NK-92 (cell line): ENCODE data around the gene EIF4E1B.

Source experiments
- DNase-seq: peaks from one replicate; lab custom pipeline; 2025; ENCODE audit not compliant: unreplicated experiment; lab: John Stamatoyannopoulos, UW

Gene EIF4E1B

GRCh38 chr5:176662371-176663333 is 32.2 kb downstream of the EIF4E1B start:
- DNase-seq, result no peak

DNA sequence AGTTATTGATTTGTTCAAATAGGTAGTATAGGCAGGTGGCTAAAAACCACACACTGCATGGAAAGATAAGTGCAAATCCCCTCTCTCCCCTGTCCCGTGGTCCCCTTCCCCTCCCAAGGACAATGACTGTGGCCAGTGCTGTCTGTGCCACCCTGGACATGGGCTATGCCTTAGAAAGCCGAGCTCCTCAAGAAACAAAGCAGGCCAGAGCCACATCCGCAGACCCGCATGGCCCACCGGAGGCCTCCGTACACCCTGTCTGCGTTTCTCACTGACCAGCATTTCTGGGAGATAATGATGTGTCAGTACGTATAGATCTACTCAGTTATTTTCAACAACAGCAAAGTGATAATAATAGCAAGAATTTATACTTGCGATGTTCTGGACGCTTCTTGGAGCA is 33.1 kb downstream of the EIF4E1B start:
- no peak for DNase-seq

- no peak for DNase-seq
Observed at GRCh38 chr5:176664479-176664878, 34.0 kb downstream of the EIF4E1B start.

DNA sequence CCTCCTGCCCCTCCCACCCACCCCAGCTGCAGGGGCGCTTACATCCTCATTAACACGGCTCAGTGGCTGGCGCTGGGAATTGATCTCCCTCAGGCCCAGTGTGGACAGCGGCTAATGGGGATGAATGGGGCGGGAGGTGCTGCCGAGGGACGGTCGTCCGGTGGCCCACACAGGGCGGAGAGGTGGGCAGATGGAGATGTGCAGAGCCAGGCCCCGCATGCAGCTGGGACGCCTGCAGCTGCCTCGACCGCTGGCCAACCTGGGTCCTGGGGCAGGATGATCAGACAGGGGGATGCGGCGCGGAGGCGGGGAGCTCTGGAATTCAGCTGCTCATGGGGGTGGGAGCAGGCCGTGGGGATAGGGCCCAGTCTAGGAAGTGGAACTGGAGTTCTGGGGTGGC is 34.4 kb downstream of the EIF4E1B start:
- DNase-seq, result no peak

GRCh38 chr5:176665517-176665916 is 35.0 kb downstream of the EIF4E1B start:
- DNase-seq, result no peak

GRCh38 chr5:176667637-176668036 is 37.2 kb downstream of the EIF4E1B start:
- no peak for DNase-seq

GRCh38 chr5:176670449-176670848 is 40.0 kb downstream of the EIF4E1B start:
- DNase-seq, result no peak

DNA sequence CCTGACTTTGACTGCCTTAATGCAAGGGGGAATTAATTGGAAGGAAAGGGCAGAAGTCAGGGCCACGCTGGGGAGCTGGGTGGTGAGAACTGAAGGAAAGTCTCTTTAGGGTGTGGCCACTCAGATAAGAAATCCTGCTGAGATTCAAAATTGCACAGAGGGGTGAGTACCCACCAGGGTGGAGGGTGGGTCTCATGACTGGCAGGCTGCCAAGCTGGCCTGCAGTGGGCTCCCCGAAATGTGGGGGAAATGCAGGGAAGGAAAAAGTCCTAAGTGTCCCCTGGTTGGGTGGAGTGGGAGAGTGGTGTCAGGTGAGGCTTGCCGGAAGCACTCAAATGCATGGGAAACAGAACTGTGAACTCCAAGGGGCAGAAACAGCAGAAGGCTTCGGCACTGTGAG is 40.9 kb downstream of the EIF4E1B start:
- no peak for DNase-seq

GRCh38 chr5:176671890-176672747 is 41.6 kb downstream of the EIF4E1B start:
- no peak for DNase-seq

DNA sequence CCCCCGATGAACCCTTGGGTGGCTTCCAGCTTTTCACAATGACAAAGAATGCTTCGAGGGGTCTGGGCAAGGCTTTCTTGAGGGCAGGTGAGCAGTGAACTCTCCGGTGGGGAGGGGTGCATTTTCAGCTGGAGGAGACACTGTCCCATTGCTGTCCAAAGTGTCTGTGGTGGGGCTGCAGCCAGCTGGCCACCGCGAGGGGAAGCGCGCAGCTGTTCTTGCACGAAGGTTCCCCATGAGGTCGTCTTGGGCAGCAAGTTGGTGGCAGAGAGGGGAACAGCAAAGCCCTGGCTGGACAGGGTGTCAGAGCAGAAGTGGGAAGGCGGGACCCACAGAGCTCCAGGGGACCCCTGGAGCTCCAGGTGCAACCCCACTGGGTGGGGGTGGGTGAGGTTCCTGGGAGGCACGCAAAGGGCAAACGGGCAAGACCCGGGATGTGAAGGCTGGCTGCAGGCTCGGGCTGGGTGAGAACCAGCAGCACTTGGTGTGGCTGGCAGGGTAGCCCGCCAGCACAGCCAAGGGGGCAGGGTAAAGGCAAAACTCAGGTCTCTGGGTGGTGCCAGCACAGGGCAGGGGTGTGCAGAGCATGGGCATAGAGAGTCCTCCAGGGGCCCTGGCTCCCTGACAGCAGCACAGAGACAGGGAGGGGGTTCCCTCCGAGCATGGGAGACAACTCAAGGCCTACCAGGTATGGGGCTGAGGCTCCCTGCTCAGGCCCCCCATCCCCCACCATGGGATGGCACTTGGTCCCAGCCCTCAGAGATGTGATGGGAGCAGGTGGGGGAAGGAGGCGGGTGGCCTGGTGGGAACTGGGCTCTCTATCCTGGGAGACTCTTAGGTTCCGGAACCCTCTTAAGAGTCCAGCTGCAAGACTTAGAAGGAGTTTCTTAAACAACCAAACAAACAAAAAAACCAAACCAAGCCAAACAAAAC is 43.4 kb downstream of the EIF4E1B start:
- DNase-seq, result no peak

- DNase-seq, result no peak
Observed at GRCh38 chr5:176674799-176675198, 44.3 kb downstream of the EIF4E1B start.

DNA sequence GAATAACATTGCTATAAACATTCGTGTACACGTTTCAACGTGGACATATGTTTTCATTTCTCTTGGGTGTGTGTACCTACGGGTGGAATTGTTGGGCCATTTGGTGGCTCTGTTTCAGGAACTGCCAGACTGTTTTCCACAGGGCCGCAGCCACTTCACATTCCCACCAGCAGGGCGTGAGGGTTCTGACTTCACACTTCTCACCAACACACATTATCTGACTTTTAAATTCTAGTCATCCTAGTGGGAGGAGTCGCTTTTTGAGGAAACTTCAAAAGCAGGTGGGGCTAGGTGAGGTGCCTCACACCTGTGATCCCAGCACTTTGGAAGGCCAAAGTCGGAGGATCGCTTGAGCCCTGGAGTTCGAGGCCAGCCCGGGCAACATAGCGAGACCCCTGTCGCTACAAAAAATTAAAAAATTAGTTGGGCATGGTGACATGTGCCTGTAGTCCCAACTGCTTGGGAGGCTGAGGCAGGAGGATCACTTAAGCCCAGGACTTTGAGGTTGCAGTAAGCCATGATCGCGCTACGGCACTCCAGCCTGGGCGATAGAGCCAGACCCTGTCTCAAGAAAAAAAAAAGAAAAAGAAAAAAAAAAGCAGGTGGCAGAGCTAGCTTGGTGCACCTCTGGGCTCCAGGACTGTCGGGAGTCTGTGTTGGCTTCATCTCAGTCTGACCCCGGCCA is 45.3 kb downstream of the EIF4E1B start:
- DNase-seq, result no peak

DNA sequence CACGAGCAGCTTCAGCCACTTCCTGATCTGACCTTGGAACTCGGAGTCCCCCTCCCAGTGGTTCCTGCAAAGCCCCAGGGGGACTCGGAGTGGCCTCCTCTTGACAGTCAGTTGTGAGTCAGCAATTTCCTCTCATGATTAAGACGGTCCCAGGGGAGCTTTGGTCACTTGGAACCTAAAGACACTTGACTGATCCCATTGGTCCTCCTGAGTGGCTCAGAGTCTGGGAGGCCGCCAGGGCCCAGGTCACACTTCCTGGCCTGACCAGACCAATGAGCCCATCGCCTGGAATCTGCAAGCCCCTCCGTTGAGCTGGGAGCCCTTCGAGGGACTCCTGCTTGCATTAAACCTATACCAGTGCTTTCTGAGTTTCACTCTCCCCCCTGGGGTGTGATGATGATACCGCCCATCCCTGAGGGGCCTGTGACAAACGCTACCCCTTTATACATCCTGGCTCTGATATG is 45.9 kb downstream of the EIF4E1B start:
- no peak for DNase-seq

DNA sequence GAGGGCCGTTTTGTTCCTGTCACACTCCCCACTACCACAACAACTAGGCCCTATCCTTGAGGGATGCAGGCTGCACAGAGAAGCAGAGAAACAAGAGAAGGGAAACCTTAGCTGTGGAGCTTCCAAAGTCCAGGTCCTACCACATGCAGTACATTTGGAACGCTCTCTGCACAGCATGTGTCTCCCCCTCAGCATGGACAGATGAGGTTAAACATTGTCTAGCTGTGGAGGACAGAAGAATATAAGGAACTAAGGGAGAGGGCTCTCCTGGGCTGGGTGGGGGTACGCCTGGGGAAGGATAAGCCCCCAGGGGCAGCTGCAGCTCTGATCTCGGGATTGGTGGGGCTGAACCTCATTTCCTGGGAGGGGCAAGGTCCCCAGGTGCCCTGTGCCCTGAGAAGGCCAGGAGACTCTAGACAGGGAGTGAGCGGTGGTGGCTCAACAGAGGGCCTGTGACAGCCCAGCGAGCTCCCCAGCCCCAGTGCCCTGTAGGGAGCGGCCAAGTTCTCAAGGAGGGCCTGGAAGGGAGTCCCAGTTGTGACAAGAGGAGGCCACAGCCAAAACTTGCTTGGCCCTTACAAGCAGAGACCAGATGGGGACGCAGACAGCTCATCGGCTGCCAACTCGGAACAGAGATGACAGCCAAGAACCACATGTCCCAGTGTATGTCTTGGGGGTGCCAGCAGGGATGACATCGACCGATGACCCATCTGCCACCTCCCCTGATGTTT is 46.9 kb downstream of the EIF4E1B start:
- no peak for DNase-seq

GRCh38 chr5:176678584-176678983 is 48.1 kb downstream of the EIF4E1B start:
- DNase-seq, result no peak

DNA sequence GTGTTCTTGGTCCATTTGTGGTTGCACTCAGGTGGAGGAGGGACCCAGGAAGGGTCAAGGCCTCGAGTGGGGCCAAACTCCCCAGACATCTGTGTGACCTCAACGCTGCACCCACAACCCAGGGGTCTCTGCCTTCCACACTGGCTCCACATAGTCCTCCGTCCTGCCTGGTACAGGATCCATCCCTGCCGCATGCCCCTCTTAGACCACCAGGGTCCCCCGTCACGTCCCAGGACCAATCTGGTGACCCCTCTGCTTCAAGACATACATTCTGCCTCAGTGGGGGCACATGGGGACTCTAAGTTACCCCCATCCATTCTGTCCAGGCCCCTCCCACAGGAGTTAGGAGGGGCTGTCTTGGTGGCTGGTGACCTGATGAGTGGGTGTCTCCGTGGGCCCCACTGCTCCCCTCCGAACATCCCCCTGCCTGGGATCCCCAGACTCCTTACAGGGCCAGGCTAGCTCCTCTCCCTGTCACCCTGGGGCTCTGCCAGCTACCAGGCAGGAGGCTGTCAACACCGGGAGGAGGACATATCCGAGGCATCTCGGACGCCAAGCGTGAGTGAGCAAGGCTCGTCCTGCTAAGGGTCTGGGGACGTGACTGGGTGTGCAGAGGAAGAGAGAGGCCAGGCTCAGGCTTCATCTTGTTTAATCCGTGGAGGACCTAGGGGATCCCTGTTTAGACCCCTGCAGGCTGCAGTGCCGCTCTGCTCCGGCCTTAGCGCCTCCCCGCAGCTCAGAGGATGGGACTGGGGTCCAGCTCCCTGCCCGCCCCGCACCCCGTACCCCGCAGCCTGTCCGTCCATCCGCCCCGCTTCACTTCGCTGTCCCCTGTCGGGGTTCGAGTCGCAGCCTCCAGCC is 49.1 kb downstream of the EIF4E1B start:
- no peak for DNase-seq

GRCh38 chr5:176680226-176680563 is 49.7 kb downstream of the EIF4E1B start:
- no peak for DNase-seq

DNA sequence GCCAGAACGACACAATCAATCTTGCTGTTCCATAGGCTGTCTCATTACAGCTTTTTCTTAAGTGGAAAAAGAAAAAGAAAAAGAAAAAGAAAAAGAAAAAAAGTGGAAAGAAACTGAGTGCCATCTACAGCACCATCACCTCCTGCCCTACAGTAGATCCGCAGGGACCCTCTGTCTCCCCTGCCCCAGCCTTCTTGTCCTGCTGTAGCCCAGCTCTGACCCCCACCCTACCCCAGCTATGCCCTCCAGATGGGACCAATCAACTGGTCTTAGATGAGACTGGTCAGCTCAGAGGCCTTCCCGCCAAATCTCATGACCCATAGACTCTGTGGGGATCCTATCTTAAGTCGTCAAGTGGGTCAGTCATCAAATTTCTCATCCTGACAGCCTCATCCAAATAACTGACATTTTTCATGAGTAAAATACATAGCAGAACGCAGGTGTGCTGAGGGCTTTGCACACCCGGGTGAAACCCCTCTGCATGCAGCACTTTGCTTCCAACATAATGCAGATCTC is 51.6 kb downstream of the EIF4E1B start:
- no peak for DNase-seq
